HepG2 (cell line): Measurements from ENCODE around the gene GFAP. TPM values are rescaled to one million over a fixed set of nuclear protein-coding genes. Genes with fewer than 3 reads are reported as not detected.

ENCODE experiments used
- AKAP8 ChIP-seq: sonication (generic); formaldehyde crosslinking; IDR thresholded peaks from 2 replicates; pipeline ENCODE4 v1.5.1; 2020; ENCODE audit warnings: mild to moderate bottlenecking, missing genetic modification reagents
- ARNTL ChIP-seq: sonication (generic); formaldehyde crosslinking; IDR thresholded peaks from 2 replicates; pipeline ENCODE4 v1.4.0; 2020; ENCODE audit warnings: mild to moderate bottlenecking, missing genetic modification reagents
- BHLHE40 ChIP-seq: IDR thresholded peaks from 2 replicates; pipeline ENCODE4 v1.6.1; 2011; ENCODE audit warnings: low read length, improper control_type of control experiment
- BRF2 ChIP-seq: sonication (generic); formaldehyde crosslinking; IDR thresholded peaks from 2 replicates; pipeline ENCODE4 v1.8.1; 2022; ENCODE audit warnings: mild to moderate bottlenecking, missing genetic modification reagents
- CEBPB ChIP-seq: IDR thresholded peaks from 2 replicates; pipeline ENCODE4 v1.6.1; 2011; ENCODE audit warnings: low read depth, low read length, improper control_type of control experiment, borderline replicate concordance
- GABPA ChIP-seq, 2 experiments: IDR thresholded peaks; 2 replicates each; pipeline ENCODE4 v1.6.1; 2011 to 2016; ENCODE audit warnings: low read depth in 2 of 2, low read length in 1 of 2, missing biosample characterization in 1 of 2, missing genetic modification characterization in 1 of 2
- GATAD2A ChIP-seq: IDR thresholded peaks from 2 replicates; pipeline ENCODE4 v1.6.1; 2016
- HDAC1 ChIP-seq: sonication (generic); formaldehyde crosslinking; IDR thresholded peaks from 2 replicates; pipeline ENCODE4 v1.5.1; 2020; ENCODE audit warnings: mild to moderate bottlenecking, missing genetic modification reagents
- HNF4G ChIP-seq, 2 experiments: sonication (generic) in 1 of 2; formaldehyde crosslinking in 1 of 2; IDR thresholded peaks; 2 replicates each; pipeline versions ENCODE4 v1.4.0 to v1.6.1; 2011 to 2020; ENCODE audit warnings: borderline replicate concordance in 2 of 2, low read depth in 2 of 2, mild to moderate bottlenecking in 2 of 2, low read length in 1 of 2, missing genetic modification reagents in 1 of 2, moderate library complexity in 1 of 2
- IRF2 ChIP-seq: IDR thresholded peaks from 2 replicates; pipeline ENCODE4 v1.6.1; 2018; ENCODE audit warnings: missing genetic modification reagents, missing compliant biosample characterization
- KMT2A ChIP-seq: sonication (generic); formaldehyde crosslinking; IDR thresholded peaks from 2 replicates; pipeline ENCODE4 v1.4.0; 2020; ENCODE audit warnings: missing genetic modification reagents
- LCORL ChIP-seq, 2 experiments: fragments of 450-650 bp in 1 of 2; sonication (generic) in 1 of 2; formaldehyde crosslinking in 1 of 2; IDR thresholded peaks; 2 replicates each; pipeline versions ENCODE4 v1.5.0 to v1.6.1; 2017 to 2020; ENCODE audit warnings: antibody characterized with exemption in 1 of 2, missing genetic modification reagents in 1 of 2
- POGZ ChIP-seq: sonication (generic); formaldehyde crosslinking; IDR thresholded peaks from 2 replicates; pipeline ENCODE4 v1.4.0; 2020; ENCODE audit warnings: mild to moderate bottlenecking, missing genetic modification reagents
- PRPF4 ChIP-seq: fragments of 200-400 bp; formaldehyde crosslinking; IDR thresholded peaks from 2 replicates; pipeline ENCODE4 v1.6.1; 2016; ENCODE audit warnings: low read length, low read depth; ENCODE audit not compliant: poor library complexity, severe bottlenecking
- SATB2 ChIP-seq: sonication (generic); formaldehyde crosslinking; IDR thresholded peaks from 2 replicates; pipeline ENCODE4 v1.5.0; 2020; ENCODE audit warnings: missing genetic modification reagents
- SP4 ChIP-seq: sonication (generic); formaldehyde crosslinking; IDR thresholded peaks from 2 replicates; pipeline ENCODE4 v1.8.1; 2023; ENCODE audit warnings: mild to moderate bottlenecking, missing genetic modification reagents
- ZBTB21 ChIP-seq: sonication (generic); formaldehyde crosslinking; IDR thresholded peaks from 2 replicates; pipeline ENCODE4 v1.4.0; 2020; ENCODE audit warnings: missing genetic modification reagents
- ZFP82 ChIP-seq: sonication (generic); formaldehyde crosslinking; IDR thresholded peaks from 2 replicates; pipeline ENCODE4 v1.5.1; 2020; ENCODE audit warnings: mild to moderate bottlenecking, missing genetic modification reagents, borderline replicate concordance
- ZNF367 ChIP-seq: sonication (generic); formaldehyde crosslinking; IDR thresholded peaks from 2 replicates; pipeline ENCODE4 v1.4.0; 2020; ENCODE audit warnings: missing genetic modification reagents, borderline replicate concordance
- ZNF501 ChIP-seq: sonication (generic); formaldehyde crosslinking; IDR thresholded peaks from 2 replicates; pipeline ENCODE4 v1.5.1; 2020; ENCODE audit warnings: mild to moderate bottlenecking, moderate library complexity, missing genetic modification reagents
- ZNF513 ChIP-seq: sonication (generic); formaldehyde crosslinking; conservative IDR thresholded peaks from 2 replicates; pipeline ENCODE4 v1.5.0; 2020; ENCODE audit warnings: missing genetic modification reagents
- ZNF792 ChIP-seq: IDR thresholded peaks from 2 replicates; pipeline ENCODE4 v1.6.1; 2016
- ZNF879 ChIP-seq: sonication (generic); formaldehyde crosslinking; IDR thresholded peaks from 2 replicates; pipeline ENCODE4 v1.8.1; 2023; ENCODE audit warnings: missing genetic modification reagents
- ZNF891 ChIP-seq: sonication (generic); formaldehyde crosslinking; IDR thresholded peaks from 2 replicates; pipeline ENCODE4 v1.5.0; 2020; ENCODE audit warnings: mild to moderate bottlenecking, missing genetic modification reagents
- polyA plus RNA-seq, 8 experiments: library from polyadenylated mRNA; depleted of rRNA in 3 of 8; stranded (reverse) in 7 of 8; unstranded in 1 of 8; fragments of >200 nt; fragmentation: Illumina TruSeq in 4 of 8; extraction: Trizol in 4 of 8; gene quantifications; 2 replicates each; pipeline versions ENCODE4 v1.2.1 to v1.2.3, GENCODE V29; 2011 to 2016; ENCODE audit warnings: low read depth in 4 of 8, missing spikeins in 1 of 8, mixed read lengths in 1 of 8; ENCODE audit not compliant: insufficient read depth in 1 of 8
- total RNA-seq, 5 experiments: library from RNA; depleted of rRNA; stranded (reverse); fragments of >200 nt; fragmentation: Illumina TruSeq; extraction: Trizol; gene quantifications; 2 replicates each; pipeline ENCODE4 v1.2.3, GENCODE V29; 2016; ENCODE audit warnings: low read depth in 1 of 5
- TF ChIP-seq, protein P1 (sequence below): sonication (generic); formaldehyde crosslinking; conservative IDR thresholded peaks from 2 replicates; pipeline ENCODE4 v1.4.0; 2020; ENCODE audit warnings: missing genetic modification reagents
- TF ChIP-seq, protein P2 (sequence below): IDR thresholded peaks from 2 replicates; pipeline ENCODE4 v1.6.1; 2016; ENCODE audit warnings: mild to moderate bottlenecking

GFAP gene
- total and polyA plus RNA-seq, 2 of the 13 experiments (the other 11 are each of a cell fraction or from before 2014, with no cell fraction given), result 0.11 to 0.29 TPM

- no peak for TF ChIP-seq BHLHE40
- 0 out of 2 replicates have a peak, but pooled peaks have one; percentile 51 for TF ChIP-seq ZFP82 (CRISPR knock-in tag)
- TF ChIP-seq, protein P1, sequence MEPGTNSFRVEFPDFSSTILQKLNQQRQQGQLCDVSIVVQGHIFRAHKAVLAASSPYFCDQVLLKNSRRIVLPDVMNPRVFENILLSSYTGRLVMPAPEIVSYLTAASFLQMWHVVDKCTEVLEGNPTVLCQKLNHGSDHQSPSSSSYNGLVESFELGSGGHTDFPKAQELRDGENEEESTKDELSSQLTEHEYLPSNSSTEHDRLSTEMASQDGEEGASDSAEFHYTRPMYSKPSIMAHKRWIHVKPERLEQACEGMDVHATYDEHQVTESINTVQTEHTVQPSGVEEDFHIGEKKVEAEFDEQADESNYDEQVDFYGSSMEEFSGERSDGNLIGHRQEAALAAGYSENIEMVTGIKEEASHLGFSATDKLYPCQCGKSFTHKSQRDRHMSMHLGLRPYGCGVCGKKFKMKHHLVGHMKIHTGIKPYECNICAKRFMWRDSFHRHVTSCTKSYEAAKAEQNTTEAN (CRISPR knock-in tag), result no peak
- 0 out of 2 replicates have a peak, but pooled peaks have one; percentile 19 for TF ChIP-seq GATAD2A (CRISPR knock-in tag)
- TF ChIP-seq AKAP8 (CRISPR knock-in tag), result no peak
- TF ChIP-seq LCORL (IDR thresholded peaks at IDR 0.05), result no peak
- TF ChIP-seq LCORL (CRISPR knock-in tag; IDR thresholded peaks at IDR 0.05), result peak; percentile 79
- TF ChIP-seq ZBTB21 (CRISPR knock-in tag), result no peak
- no peak for TF ChIP-seq PRPF4
- TF ChIP-seq BRF2 (CRISPR knock-in tag), result no peak
- TF ChIP-seq ZNF792 (CRISPR knock-in tag), result no peak
- peak; percentile 41; the same call in 1 of the 2 replicates for TF ChIP-seq HDAC1 (CRISPR knock-in tag)
- no peak for TF ChIP-seq CEBPB
- peak; percentile 39; the same call in 1 of the 2 replicates for TF ChIP-seq SP4
- TF ChIP-seq SATB2 (CRISPR knock-in tag), result no peak
- peak; percentile 50; the same call in 1 of the 2 replicates for TF ChIP-seq IRF2
- no peak for TF ChIP-seq ZNF367 (CRISPR knock-in tag)
- TF ChIP-seq ZNF501 (CRISPR knock-in tag), result 0 out of 2 replicates have a peak, but pooled peaks have one; percentile 27
- no peak for TF ChIP-seq KMT2A (CRISPR knock-in tag)
- TF ChIP-seq ARNTL (CRISPR knock-in tag), result 0 out of 2 replicates have a peak, but pooled peaks have one; percentile 43
- peak; percentile 79 for TF ChIP-seq HNF4G (IDR thresholded peaks at IDR 0.05; ENCODE audit: borderline replicate concordance, low read depth, low read length)
- no peak for TF ChIP-seq HNF4G (CRISPR knock-in tag; IDR thresholded peaks at IDR 0.05; ENCODE audit: borderline replicate concordance, low read depth)
- TF ChIP-seq GABPA (IDR thresholded peaks at IDR 0.05; ENCODE audit: low read depth, low read length), result no peak
- peak; percentile 32; the same call in 1 of the 2 replicates for TF ChIP-seq GABPA (CRISPR knock-in tag; IDR thresholded peaks at IDR 0.05; ENCODE audit: low read depth)
- 0 out of 2 replicates have a peak, but pooled peaks have one; percentile 54 for TF ChIP-seq ZNF891 (CRISPR knock-in tag)
- TF ChIP-seq, protein P2, sequence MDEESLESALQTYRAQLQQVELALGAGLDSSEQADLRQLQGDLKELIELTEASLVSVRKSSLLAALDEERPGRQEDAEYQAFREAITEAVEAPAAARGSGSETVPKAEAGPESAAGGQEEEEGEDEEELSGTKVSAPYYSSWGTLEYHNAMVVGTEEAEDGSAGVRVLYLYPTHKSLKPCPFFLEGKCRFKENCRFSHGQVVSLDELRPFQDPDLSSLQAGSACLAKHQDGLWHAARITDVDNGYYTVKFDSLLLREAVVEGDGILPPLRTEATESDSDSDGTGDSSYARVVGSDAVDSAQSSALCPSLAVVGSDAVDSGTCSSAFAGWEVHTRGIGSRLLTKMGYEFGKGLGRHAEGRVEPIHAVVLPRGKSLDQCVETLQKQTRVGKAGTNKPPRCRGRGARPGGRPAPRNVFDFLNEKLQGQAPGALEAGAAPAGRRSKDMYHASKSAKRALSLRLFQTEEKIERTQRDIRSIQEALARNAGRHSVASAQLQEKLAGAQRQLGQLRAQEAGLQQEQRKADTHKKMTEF, result no peak
- 0 out of 2 replicates have a peak, but pooled peaks have one; percentile 17 for TF ChIP-seq POGZ (CRISPR knock-in tag)
- TF ChIP-seq ZNF879 (CRISPR knock-in tag), result no peak
- no peak for TF ChIP-seq ZNF513
These were observed 52.9 kb downstream of the GFAP start (continued) for GRCh38 chr17:44862278-44862914.
